ENCODE measurements around the gene CARD9. TPM values are rescaled to one million over a fixed set of nuclear protein-coding genes. Genes with fewer than 3 reads are reported as not detected.
A peak's percentile ranks its signal among the peaks of the same experiment; 100 is the strongest.
"Not testable (repeated sequence)": the region's sequence is repeated elsewhere in the genome, so short reads cannot be mapped to it uniquely, and the experiment has no call there.

Gene CARD9, protein sequence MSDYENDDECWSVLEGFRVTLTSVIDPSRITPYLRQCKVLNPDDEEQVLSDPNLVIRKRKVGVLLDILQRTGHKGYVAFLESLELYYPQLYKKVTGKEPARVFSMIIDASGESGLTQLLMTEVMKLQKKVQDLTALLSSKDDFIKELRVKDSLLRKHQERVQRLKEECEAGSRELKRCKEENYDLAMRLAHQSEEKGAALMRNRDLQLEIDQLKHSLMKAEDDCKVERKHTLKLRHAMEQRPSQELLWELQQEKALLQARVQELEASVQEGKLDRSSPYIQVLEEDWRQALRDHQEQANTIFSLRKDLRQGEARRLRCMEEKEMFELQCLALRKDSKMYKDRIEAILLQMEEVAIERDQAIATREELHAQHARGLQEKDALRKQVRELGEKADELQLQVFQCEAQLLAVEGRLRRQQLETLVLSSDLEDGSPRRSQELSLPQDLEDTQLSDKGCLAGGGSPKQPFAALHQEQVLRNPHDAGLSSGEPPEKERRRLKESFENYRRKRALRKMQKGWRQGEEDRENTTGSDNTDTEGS
- 1 to 10 TPM in 6 of 12 donors, under 1 TPM in 5, not detected in 1; 0.62 to 9.3 (median 1.0) TPM for polyA plus RNA-seq (ENCODE audit: insufficient read length in 12 of 12)
- long read RNA-seq, donor 1, partial matches to known transcripts: 0 of 1 reads
- long read RNA-seq, donor 1, other reads (novel, unspliced or antisense): 0 of 1 reads
- long read RNA-seq, donor 2: 0 reads
- long read RNA-seq, donor 3: 0 reads
- long read RNA-seq, donor 4: 0 reads
- long read RNA-seq, donor 5: 0 reads
- long read RNA-seq, donor 6: 0 reads
- long read RNA-seq, donor 7: 0 reads
- long read RNA-seq, donor 8: 0 reads
- long read RNA-seq, donor 9: 0 reads
- long read RNA-seq, donor 10: 0 reads
- long read RNA-seq, donor 11, partial matches to known transcripts: 0 of 1 reads
- long read RNA-seq, donor 11, other reads (novel, unspliced or antisense): 0 of 1 reads

DNA sequence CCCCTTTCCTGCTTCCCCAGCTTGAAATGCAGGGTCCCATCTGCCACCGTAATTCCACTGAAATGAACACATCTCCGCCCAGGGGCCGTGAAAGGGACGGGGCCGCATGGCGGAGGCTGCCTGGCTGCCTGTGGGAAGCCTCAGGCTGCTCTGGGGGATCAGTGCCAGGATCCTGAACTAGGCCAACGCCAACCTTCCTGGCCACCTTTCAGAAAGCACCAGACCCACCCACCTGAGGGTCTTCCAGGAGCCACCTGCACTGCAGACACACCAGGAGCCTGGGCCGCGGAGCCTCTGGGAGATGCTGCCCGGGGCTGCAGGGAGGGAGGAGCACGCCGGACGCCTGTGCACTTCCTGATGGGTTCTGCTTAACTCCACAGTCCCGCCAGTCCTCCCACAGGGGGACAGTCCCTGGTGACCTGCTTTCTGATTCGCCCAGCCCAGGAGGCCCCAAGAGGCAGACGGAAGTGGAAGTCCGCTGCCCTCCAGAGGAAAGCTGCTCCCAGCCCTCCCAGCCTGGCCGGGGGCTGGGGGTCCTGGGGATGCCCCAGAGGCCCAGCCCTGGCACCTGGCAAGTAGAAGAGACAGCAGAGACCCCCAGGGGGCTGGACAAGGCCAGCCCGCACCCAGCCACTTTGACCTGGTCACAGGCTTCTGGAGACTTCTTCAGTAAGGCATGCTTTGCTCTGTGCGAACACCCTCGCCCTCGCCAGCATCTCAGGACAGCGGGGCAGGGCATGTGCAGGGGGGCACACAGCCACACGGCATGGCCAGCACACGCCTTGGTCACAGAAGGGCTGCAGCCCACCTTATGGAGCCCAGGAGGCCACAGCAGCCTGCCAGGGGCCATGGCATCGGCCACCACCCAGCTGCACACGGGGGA lies at the start of gene CARD9:
Gene CARD9, minus strand, starts transcription at position 370 of the 883 bp plus-strand sequence. CDS start 1,591 bp downstream, outside the sequence.
- DNase-seq: no peak

DNA sequence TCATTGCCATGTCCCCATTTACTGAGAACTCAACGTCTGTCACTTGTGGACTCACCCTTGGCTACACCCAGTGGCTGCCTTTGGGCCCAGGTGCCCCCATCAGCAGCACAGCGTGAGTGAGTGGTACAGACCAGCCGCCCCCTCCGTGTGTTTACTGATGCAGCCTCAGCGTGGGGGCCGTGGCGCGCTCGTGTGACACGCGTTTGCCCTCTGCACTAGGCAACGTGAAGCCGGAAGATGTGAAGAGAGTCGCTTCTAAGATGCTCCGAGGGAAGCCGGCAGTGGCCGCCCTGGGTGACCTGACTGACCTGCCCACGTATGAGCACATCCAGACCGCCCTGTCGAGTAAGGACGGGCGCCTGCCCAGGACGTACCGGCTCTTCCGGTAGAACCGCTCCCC lies 49.4 kb upstream of the CARD9 start:
- no peak for DNase-seq

DNA sequence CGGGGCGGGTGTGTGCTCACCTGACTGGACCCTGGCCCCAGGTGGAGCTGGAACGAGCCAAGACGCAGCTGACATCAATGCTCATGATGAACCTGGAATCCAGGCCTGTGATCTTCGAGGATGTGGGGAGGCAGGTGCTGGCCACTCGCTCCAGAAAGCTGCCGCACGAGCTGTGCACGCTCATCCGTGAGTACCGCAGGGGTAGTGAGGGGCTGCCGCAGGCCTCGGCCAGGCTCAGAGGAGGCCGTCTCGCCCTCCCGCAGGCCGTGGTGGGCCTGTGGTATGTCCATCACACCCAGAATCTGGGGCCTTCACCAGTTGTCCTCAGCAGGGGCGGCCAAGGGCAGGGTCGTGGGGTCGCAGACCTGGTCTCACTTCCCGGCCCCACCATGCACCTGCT lies 48.3 kb upstream of the CARD9 start:
- DNase-seq: no peak

DNA sequence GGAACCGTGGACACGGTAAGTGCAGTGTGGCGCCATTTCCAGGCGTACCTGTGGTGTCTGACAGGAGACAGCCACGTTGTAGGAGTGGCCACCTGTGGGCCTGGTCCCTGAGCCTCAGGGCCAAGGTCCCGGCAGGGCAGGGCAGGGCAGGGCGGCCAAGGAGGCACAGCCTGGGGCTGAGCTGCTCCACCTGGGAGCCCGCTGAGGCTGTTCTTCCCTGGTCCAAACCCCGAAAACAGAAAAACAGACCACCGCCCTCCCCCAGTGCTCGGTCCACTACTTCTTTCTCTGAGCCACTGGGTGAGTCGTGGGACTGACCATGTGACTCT lies 45.6 kb upstream of the CARD9 start:
- DNase-seq: no peak

DNA sequence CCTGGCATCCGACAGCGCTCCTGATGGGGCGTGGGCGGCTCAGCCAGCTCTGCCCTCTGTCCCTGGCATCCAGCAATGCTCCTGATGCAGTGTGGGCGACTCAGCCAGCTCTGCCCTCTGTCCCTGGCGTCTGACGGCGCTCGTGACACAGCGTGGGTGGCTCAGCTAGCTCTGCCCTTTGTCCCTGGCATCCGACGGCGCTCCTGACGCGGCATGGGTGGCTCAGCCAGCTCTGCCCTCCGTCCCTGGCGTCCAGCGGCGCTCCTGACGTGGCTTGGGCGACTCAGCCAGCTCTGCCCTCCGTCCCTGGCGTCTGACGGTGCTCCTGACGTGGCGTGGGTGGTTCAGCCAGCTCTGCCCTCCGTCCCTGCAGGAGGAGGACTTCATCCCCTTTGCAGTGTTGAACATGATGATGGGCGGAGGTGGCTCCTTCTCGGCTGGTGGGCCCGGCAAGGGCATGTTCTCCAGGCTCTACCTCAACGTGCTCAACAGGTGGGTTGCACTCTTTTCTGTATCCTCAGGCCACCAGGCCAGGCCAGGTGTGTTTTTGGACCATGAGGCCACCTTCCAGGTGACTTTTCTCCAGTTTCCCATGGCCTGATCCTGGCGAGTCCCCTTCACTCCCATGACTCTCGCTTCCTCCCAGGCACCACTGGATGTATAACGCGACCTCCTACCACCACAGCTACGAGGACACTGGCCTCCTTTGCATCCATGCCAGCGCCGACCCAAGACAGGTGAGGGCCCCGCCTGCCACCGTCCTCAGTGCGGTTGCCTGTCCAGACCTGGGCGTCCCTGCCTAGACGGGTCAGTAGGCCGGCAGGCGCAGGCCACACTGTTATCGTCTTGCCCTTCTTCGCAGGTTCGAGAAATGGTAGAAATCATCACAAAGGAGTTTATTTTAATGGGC lies 45.0 kb upstream of the CARD9 start:
- DNase-seq: no peak

DNA sequence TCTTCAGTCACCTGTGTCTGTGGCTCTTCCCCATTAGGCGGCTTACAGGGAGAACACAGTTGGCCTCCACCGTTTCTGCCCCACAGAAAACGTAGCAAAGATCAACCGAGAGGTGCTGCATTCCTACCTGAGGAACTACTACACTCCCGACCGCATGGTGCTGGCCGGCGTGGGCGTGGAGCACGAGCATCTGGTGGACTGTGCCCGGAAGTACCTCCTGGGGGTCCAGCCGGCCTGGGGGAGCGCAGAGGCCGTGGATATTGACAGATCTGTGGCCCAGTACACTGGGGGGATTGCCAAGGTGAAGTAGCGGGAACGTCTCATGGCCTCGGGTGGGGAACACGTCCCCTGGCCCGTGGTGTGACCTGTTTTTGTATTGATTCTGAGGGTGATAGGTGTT lies 43.4 kb upstream of the CARD9 start:
- DNase-seq: no peak

DNA sequence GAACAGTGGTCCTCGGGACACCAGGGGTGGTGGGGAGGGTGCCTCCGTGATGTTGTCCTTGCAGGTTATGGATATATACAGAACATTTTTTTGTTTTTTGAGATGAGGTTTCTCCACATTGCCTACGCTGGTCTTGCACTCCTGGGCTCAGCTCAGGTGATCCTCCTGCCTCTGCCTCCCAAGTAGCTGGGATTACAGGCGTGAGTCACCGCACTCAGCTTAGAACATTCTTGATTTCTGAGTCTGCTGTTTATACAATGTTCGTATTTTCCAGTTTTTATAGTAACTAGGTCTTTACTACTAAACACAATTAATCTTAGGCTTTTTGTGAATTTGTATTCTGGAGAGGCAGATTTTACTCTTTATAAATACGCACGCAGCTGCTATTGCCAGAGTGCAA lies 43.0 kb upstream of the CARD9 start:
- no peak for DNase-seq

DNA sequence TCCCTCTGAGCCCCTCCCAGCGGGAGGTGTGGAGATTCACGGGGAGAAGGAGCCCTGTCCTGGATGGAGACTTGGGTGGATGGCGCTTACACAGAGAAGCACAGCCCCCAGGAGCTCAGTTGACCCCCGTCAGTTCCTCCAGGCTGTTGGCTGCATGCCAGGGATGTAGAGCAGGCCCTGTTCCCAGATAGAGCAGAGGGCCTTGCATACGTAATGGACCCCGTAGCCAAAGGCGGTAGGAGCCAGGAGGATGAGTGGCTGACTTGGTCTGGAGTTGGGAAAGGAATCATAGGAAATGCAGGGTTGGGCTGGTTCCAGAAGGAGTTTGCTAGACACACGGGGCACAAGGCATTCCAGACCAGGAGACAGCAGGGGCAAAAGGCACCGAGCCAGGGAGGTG lies 39.5 kb upstream of the CARD9 start:
- DNase-seq: no peak

DNA sequence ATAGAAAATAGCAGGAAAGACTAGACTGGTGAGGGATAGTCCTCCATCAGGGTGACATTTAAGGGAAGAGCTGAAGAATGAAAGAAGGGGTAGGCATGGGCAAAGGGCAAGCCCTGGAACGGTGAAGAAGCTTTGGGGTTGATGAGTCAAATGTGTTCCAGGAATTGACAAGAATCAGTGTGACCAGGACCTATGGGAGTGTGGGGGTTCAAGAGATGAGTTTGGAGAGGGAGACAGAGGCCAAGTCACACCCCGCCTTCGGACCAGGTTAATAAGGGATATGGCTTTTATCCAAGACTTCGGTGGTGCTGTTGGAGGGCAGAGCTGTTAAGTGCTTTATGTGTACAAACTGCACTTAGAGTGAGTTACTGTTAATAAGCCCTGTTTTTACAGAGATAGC lies 37.9 kb upstream of the CARD9 start:
- DNase-seq: no peak

DNA sequence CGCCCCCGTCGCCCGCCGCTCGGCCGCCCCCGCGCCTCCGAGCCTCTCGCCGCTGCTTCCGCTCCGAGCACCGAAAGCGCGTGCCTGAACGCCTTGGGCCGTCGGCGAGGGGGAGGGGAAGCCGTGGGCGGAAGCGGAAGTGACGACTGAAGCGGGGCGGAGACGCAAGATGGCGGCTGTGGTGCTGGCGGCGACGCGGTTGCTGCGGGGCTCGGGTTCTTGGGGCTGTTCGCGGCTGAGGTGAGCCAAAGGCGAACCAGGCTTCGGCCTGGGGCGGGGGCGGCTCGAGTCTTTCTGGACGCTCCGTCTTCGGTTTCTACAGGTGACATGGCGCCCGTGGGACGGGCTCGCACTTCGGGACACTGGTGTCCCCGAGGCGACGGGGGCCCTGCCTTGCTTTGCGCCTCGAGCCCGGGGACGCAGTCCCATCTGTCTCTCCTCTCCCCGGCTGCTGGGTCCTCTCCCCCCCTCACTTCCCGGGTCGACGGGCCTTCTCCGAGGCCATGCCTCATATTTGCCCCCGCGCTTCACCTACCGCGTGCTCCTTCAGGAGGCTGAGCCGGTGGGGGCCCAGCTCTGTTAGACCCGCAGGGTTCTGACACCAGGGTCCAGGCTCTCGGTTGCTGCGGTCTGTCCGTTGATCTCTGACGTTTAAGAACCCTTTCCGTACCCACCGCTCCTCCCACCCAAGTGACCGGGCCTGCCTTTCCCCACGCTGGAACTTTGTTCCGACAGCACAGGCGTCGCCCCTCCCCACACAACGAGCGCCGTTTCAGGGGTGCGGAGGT lies 37.2 kb upstream of the CARD9 start, which contains the start of the genes ENTR1 and PMPCA:
Gene ENTR1, minus strand, starts transcription at position 115 of the 788 bp plus-strand sequence. CDS start 217 bp downstream, outside the sequence.
Gene PMPCA, plus strand, starts transcription at position 159 of the 788 bp plus-strand sequence. Its CDS starts 11 bp downstream, at position 170.
- peak; percentile 94 for DNase-seq

DNA sequence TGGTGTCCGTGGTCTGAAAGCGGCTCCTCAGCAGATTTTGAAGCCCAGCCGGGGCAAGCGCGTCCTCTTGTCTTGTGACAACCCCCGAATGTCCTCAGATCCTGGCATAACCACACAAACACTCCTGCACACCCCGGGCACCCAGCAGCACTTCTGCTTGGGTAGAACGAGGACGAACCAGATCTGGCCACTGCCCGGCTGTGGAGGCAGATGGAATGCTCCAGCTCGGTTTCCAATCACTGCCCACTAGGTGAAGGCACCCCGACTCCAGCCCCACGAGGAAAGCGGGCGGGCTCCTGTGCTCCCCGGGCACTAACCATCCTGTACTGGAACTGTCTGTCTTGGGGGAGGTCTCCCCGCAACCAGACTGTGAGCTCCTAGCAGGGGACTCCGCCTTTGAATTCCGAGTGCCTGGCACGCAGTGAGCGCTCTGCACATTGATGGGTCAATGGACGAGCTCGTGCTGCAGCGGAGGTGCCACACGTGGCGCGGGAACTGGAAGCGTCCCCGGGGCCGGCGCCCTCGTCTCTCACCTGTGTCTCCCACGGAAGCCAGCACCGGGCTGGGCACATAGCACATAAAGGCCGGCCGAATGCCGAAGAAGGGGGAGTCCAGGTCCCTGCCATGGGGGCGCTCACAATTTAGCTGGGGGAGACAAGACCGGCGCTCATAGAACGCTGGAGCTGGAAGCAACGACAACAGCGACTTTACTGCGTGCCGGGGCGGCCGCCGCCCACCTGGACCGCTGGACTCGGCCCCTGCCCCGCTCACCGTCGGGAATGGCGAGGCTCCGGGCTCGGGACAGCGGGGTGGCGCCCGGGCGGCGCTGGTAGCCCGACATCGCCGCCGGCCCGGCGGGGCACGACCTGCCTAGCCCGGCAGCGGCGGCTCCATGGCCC lies 36.3 kb upstream of the CARD9 start:
- DNase-seq: peak; percentile 24

DNA sequence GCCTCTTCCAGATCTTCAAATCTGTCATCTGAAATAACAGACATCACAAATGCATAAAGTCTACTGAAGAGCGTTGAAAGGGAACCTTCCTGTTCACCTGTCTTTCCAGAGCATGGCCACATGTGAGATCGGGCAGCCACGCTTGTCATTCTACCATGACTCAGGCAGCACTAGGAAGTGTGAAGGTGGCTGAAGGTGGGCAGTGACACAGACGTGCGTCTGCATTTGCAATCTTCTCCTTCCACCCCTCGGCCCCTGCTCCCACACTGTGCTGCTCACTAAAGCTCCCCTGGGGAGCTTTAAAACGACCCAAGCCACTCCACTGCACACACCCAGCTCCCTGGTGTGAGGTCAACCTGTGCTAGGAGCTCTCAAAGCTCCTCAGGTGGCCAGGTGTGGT lies 34.4 kb upstream of the CARD9 start:
- DNase-seq: no peak

DNA sequence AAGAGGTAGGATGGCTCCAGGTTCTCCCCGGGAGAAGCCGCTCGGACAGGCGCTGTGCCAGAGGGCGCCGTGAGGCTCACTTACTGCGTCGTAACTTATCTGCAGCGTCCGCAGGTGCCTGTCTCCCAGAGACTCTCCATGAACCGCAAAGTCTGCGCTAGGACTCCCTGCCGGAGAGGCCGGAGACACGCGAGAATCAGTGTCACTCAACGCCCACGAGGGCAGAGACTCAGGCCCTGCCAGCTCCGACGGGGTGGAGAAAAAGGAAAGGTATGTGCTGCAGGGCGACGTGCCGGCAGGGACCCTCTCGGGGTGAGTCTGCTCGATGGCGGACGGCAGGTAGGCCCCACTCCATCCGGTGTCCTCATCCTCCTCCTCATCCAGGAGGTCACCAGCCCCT lies 33.6 kb upstream of the CARD9 start:
- not testable (repeated sequence) for DNase-seq

DNA sequence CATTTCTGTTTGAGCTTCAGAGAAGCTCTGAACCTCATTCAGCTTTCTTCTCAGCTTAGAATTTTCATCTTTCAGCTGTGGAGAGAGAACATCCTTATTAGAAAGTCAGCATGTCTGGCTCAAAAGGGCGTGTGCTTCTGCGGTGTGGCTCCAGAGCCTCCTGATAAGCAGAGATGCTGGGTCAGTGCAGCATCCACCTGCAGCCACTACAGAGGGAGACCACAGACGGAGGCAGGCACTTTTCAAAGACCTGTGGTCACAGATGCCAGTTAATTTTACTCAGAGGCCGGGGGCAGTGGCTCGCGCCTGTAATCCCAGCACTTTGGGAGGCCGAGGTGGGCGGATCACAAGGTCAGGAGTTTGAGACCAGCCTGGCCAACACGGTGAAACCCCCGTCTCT lies 32.4 kb upstream of the CARD9 start:
- DNase-seq: not testable (repeated sequence)

DNA sequence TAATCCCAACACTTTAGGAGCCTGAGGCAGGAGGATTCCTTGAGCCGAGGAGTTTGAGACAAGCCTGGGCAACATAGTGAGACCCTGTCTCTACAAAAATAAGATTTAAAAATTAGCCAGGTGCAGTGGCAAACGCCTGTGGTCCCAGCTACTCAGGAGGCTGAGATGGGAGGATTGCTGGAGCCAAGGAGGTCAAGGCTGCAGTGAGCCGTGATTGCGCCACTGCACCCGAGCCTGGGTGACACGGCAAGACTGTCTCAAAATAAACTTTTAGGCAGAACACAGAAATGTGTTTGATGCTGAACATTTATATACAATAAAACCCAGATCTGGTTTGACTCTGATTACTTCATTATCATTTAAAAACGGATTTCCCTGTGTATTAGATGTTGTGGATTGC lies 32.0 kb upstream of the CARD9 start:
- DNase-seq: no peak

DNA sequence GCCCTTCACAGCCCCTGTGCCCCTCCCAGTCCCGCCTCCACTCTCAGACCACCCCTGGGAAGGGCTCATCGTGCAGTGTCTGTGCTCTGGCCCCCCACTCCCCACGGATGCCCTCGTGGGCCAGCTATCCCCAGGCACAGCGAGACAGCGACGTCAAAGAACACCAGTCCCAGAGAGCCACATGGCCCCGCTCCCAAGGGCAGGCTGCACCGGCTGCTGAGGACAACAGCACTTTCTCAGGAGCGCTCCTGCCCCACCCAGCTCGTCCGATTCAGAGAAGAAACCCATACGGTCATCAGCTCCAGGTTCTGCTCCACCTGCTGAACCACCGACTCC lies 31.3 kb upstream of the CARD9 start:
- no peak for DNase-seq

DNA sequence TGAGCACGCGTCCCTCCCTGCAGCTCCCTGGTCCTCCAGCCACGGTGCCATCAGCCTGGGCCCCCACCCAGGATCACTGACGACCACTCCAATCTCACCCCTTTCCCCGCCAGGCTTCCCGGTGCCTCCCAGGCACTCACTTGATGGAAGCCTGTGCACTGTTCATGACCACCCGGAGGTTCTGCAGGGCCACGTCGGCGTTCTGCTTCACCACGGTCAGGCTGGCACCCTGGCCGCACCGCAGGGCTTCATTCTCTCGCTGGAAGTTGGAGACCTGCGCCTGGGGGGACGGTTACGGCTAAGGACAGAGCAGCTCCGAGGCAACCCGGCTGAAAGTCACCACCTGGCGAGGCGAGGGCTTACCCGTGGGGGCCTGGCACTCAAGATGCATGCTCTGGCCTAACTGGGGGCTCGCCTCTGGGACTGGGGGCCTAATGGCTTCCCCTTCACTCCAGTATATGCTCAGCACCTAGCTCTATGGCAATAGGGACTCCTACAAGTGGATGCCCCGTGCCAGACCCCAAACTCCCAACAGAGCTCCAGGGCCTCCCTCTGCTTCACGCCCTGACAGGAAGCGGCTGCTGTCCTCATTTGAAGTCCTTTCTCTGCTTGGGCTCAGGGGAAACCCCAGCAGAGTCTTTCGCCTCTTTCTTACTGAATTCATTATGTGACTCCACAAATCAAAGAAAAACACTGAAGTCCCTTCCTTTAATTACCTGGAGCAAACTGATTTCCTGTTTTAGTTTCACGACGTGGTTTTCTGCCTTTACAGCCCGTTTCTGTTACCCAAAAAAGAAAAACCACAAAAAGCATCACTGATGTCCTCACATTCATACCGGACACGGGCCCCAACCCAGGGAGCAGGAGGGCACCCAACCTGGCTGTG lies 30.7 kb upstream of the CARD9 start:
- no peak for DNase-seq

DNA sequence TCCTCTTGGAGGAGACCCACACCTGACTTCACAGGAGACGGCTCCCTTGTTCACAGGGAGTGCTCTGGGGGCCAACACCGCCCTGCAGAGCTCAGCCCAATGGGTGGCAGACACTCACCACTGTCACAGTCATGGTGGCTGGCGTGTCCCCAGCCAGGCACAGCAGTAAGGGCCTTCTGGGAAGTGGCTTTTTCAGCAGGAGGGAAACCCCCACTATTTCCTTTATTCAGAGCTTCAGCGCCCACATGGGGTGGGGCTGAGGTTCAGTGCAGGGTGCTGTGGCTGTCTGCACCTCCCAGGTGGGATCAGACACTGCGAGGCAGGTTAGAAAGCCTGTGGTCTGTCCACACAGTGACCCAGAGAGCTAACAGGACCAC lies 30.1 kb upstream of the CARD9 start:
- DNase-seq: no peak
